ENCODE results near the gene RRAGD. TPM values are rescaled to one million over a fixed set of nuclear protein-coding genes. Genes with fewer than 3 reads are reported as not detected.

Gene RRAGD
- total and polyA plus RNA-seq, 2 of the 13 experiments (the other 11 are each of a cell fraction or from before 2014, with no cell fraction given) = 0.35 to 0.53 TPM

- TF ChIP-seq ZNF326 (CRISPR knock-in tag; IDR thresholded peaks at IDR 0.05; ENCODE audit: borderline replicate concordance) = no peak
- no peak for TF ChIP-seq MIER3 (CRISPR knock-in tag; IDR thresholded peaks at IDR 0.05; ENCODE audit: borderline replicate concordance)
- no peak for TF ChIP-seq HMG20B (CRISPR knock-in tag; conservative IDR thresholded peaks at IDR 0.05)
- 0 out of 4 replicates have a peak, but pooled peaks of 1 of the 2 experiments have one; percentile 20 for TF ChIP-seq EP300 (IDR thresholded peaks at IDR 0.05; ENCODE audit: low read depth in 2 of 2, low read length in 2 of 2)
- TF ChIP-seq EP300 (CRISPR knock-in tag; IDR thresholded peaks at IDR 0.05; ENCODE audit: borderline replicate concordance) = no peak
- TF ChIP-seq CENPT (CRISPR knock-in tag; IDR thresholded peaks at IDR 0.05; ENCODE audit: low read depth) = peak; percentile 42; the same call in 1 of the 2 replicates
- no peak for TF ChIP-seq ZBTB39 (CRISPR knock-in tag; IDR thresholded peaks at IDR 0.05)
- TF ChIP-seq CEBPG (CRISPR knock-in tag; IDR thresholded peaks at IDR 0.05) = peak; percentile 86
- TF ChIP-seq TARDBP (CRISPR knock-in tag; IDR thresholded peaks at IDR 0.05) = no peak
- TF ChIP-seq XRCC5 (optimal IDR thresholded peaks at IDR 0.05; ENCODE audit: low read length) = peak; percentile 38
- TF ChIP-seq GABPB1 (CRISPR knock-in tag; IDR thresholded peaks at IDR 0.05) = peak; percentile 77; the same call in 1 of the 2 replicates
- no peak for TF ChIP-seq BCLAF1 (IDR thresholded peaks at IDR 0.05)
- peak; percentile 88; the same call in 1 of the 2 replicates for TF ChIP-seq ZNF256 (CRISPR knock-in tag; conservative IDR thresholded peaks at IDR 0.05)
- TF ChIP-seq EEA1 (CRISPR knock-in tag; IDR thresholded peaks at IDR 0.05; ENCODE audit: borderline replicate concordance) = no peak
- TF ChIP-seq CBFB (CRISPR knock-in tag; IDR thresholded peaks at IDR 0.05) = no peak; the same call in 1 of the 2 replicates
- TF ChIP-seq IRX3 (CRISPR knock-in tag; IDR thresholded peaks at IDR 0.05; ENCODE audit: borderline replicate concordance, low read depth) = peak; percentile 81
- peak; percentile 73; the same call in 1 of the 2 replicates for TF ChIP-seq NFKB2 (CRISPR knock-in tag; IDR thresholded peaks at IDR 0.05; ENCODE audit: borderline replicate concordance)
- TF ChIP-seq ZNF670 (CRISPR knock-in tag; IDR thresholded peaks at IDR 0.05; ENCODE audit: borderline replicate concordance) = no peak; the same call in 1 of the 2 replicates
- TF ChIP-seq ZNF343 (CRISPR knock-in tag; IDR thresholded peaks at IDR 0.05) = no peak
- no peak for TF ChIP-seq NR3C1 (CRISPR knock-in tag; IDR thresholded peaks at IDR 0.05)
- TF ChIP-seq HIC2 (CRISPR knock-in tag; IDR thresholded peaks at IDR 0.05; ENCODE audit: low read depth) = no peak; the same call in 1 of the 2 replicates
- no peak for TF ChIP-seq CBX5 (CRISPR knock-in tag; IDR thresholded peaks at IDR 0.05; ENCODE audit: borderline replicate concordance)
- TF ChIP-seq CAMTA2 (CRISPR knock-in tag; IDR thresholded peaks at IDR 0.05; ENCODE audit: borderline replicate concordance) = peak; percentile 21; the same call in 1 of the 2 replicates
These were observed 59.6 kb downstream of the RRAGD start, which contains the start of gene UBE2J1 (continued) for GRCh38 chr6:89352278-89353117.

All from HepG2 (cell line).